ENCODE measurements around the gene NRN1.

- no peak for TF ChIP-seq POLR2A (IDR thresholded peaks at IDR 0.05)
- no peak for TF ChIP-seq CTCF (IDR thresholded peaks at IDR 0.05)
- no peak for TF ChIP-seq EP300 (IDR thresholded peaks at IDR 0.05)
These were observed 45.5 kb upstream of the NRN1 start for GRCh38 chr6:6052216-6052615.
